Stimulated activated CD8-positive, alpha-beta memory T cell treated with anti-CD3 and anti-CD28 coated beads, Interleukin-7, amount 100 ng/mL, for 24 hours (primary cell): ENCODE data around the gene ACTRT2.

Source experiments
- DNase-seq: peaks from one replicate; pipeline ENCODE4 v3.0.0-alpha.2; 2020; ENCODE audit warnings: low read depth

Gene ACTRT2

DNA sequence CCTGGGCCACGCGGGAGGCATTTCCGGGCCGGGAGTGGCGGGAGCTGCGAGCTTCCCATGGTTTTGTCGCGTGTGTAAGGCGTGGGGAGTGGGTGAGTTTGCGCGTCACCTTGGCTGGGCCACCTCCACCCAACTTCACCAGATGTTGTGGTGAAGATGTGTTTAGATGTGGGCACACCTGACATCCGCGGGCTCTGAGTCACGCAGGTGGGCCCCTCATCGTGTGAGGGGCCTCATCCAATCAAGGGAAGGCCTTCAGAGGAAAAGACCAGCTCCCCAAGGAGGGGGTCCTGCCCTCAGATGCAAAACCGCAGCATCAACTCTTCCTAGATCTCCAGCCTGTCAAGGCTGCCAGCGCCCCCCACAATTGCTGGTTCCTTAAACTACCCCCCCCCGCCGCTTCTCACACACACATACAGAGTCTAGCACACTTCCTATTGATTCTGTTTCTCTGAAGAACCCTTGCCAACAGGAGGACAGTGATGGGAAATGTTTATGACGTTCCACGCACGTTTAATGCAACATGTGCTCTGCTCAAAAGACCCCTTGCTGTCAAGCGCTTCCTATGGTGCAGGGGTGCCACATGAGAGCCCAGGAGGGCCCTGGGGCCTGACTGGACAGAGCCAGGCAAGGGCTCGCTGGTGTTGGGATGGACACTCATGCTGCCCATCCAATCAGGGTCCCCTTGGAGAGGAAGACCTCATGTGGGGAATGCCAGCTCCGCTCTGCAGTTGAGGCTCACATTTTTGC is 11.9 kb downstream of the ACTRT2 start:
- DNase-seq = no peak

DNA sequence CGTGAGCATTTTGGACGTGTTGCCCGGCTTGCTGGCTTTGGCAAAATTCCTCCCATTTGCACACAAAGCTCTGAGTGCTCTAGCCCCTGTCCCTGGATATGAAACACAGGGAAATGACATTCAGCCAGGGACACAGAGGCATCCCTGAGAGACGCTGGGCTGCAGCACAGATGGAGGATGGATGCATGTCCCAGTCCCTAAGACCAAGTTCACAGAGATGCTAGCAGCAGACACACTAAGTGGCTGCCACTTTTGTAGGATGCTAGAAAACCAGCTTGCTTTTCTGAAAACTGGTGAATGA is 12.5 kb downstream of the ACTRT2 start:
- DNase-seq = no peak

DNA sequence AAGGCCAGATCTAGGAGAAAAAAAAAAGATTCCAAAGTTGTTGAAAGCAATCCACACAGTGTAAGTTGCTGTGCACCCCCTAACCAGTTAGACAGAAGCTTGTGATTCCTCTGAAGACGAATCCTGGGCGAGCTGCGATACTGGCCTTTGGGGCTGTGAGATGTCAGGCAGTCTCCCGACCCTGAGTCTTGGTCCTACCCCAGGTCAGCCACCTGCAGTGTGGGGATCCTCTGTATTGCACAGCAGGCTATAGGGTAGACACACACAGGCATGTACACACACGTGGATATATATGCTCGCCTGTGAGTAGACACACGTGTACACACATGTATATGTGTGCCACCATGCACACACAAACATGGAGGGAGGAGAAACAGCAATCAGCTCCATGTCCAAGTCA is 12.9 kb downstream of the ACTRT2 start:
- DNase-seq = no peak

DNA sequence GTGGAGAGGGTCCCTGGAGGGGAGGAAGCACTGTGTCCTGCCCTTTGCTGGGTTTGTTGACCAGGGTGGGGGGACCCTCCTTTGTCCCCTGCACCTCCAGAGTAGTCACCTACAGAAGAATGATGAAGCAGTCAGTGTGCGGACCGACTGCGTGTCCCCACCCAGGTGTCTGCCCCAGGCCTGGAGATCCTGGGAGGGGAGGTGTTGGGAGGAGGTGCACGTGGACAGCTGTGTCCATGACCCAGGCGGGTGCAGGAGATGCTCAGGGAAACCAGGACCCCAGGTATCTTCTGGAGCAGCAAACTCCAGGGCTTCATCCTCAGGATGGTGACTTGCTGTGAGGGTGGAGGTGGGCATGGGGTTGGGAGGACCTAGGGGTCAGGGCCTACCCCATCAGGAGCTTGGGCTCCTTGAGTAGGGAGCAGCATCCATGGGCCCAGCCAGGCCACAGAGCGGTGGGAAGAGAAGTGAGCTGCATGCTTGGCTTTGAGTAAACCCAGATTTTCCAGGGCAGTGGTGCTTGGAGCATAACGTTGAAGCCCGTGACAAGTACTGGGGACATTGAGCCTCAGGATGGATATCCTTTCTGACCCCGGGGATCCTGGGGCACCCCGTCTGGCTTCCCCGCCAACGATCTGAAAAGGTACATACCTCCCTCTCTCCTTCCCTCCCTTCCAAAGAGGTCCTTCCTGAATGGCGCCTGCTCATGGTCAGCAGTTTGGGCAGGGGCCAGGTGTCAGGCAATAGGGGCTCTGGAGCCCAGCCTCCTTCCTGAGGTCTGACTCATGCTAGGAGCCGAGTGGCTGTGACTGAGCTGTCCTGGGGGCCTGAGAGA is 13.7 kb downstream of the ACTRT2 start:
- no peak for DNase-seq

DNA sequence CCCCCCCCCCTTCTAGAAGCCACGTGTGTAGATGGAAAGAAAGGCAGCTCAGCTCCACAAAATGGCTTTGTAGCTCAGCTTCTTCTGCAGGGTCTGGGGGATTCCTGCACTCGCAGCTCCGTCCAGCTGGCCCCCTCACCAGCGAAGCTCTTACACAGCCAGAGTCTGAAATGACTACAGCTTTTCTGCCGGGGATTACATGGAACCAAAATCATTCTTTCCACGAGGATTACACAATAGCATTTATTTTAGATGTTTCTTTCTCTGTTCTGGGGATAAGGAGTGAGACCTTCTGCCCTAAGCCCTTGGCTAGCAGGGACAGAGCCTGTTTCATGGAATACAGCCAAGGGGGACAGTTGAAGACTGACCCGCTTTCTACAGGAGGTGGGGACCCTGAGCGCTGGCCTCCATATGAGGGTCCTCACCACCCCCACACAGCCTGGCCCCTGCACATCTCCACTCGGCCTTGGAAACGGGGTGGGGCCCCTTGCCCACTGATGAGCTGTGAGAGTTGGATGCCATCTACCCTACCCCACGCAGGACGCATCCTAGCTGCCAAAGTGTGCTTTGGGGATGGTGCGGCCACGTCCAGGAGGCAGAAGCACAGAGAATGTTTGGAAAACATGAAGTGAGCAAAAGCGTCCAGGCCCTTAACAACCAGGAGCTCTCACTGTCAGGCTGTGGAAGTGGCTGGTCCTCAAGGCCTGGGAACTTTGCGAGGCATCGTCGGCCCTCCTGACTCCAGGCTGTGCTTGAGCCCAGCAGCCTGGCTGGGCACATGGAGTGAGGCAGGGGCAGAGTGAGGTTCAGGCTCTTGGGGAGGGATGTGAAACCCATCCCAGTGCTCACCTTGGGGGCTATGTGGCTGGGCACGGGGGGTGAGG is 14.5 kb downstream of the ACTRT2 start:
- DNase-seq = no peak

DNA sequence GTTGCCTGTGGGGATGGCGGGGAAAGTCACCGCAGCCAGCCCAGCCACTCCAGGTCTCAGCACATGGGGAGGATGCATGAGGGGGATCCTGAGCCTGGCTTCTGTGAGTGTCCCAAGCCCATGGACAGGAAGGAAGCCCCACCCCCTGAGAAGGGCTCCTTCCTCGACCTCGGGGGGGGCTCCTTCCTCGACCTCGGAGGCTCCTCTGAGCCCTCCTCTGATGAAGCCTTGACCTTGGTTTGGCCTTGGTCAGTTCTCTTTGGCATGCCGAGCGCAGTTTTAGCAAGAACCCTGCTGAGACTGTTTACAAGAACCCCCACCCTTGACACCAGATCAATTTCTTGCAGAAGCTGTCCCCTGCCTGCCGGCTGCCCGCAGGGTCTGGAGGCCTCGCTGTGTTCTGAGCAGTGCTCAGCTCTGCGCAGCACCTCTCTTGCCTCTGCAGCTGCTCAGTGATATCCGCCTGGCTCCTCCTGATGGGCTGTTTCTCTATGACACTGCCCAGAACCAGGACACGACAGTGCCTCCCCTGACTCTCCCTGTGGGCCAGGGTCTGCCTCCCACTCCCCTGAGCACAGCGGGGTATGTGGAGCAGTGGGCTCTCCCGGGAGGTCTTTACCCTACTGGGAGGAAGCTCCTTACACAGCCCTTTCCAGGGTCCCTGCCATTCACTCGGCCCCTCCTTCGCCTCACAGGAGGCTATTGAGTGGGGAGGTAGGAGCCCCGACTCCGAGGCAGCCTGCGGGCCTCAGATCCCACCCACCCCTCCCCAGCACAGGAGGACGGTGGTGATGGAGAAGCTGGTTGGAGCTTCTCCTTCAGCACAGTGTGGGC is 15.4 kb downstream of the ACTRT2 start:
- no peak for DNase-seq

DNA sequence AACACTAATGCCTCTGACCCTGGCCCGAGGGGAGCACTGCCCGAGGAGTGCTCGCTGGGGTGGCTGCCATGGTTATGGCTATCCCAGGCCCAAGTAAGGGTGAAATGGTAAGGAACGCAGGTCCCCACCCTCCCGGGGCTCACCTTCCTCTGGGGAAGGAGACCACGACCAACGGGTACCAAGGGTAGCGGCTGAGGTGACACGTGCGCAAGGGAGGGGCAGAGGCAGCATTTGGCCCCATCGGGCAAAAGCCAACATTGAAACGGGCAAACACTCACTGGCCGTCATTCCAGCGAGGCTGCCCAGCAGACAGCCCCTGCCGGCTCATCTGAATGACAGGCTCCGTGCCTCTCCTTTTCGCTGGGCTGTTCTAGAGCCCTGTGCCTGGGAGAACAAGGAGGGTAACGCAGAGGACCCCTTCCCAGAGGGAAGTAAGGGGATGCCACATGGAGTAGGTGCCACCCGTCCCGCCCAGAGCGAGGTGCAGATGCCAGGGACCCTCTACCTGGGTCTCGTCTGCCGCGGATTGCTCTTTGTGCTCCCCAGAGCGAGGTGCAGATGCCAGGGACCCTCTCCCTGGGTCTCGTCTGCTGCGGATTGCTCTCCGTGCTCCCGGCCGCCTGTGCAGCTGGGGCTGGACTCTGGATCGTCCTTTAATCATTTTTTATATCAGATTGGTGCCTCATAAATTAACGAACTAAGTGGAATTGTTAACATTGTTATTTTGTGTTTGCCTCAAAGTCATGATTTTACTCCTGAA is 16.2 kb downstream of the ACTRT2 start:
- DNase-seq = no peak

DNA sequence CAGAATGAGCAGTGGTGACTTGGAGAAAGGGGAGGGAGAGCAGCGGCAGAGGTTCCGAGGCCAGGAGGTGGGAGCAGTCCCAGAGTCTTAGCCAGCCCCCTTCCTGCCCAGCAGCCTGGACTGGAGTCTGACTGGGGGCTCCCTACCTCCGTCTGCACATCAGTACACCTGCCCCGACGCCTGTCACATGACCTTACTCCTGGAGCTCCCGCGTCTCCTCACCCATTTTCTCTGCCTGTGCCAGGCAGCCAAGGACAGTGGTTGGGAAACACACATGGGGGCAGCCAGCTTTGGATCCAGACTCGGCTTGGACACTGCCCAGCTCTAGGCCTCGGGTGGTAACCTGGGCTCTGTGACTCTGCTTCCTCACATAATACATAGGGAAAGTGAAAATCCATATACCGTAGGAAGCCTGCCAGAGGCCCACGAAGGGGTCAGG is 16.9 kb downstream of the ACTRT2 start:
- DNase-seq = no peak

DNA sequence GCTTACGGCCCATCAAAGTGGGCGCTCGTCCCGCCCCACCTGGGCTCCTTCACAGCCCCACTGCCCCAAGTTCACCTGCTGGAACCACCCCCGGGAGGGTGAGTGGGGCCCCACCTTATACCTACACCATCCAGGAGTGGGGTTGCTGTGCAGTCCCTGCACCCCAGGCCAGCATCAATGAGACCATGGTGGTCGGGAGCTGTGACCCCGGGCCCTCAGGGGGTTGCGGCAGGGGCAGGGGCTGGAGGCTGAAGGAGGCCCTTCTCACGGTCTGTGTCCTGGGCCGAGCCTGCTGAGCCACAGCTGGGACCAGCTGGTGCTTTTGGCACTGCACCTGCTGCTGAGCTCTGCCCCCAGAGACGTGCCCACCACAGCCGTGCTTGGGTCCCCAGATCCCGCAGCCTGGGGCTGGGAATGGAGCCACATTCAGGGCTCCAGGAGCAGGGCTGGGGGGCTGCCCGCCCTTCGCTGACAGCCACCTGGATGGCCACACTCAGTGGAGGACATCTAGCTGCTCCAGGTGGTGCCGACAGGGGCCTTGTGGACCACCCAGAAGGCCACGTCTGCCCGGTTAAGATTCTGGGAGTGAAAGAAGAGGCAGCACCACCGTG is 17.4 kb downstream of the ACTRT2 start:
- no peak for DNase-seq

DNA sequence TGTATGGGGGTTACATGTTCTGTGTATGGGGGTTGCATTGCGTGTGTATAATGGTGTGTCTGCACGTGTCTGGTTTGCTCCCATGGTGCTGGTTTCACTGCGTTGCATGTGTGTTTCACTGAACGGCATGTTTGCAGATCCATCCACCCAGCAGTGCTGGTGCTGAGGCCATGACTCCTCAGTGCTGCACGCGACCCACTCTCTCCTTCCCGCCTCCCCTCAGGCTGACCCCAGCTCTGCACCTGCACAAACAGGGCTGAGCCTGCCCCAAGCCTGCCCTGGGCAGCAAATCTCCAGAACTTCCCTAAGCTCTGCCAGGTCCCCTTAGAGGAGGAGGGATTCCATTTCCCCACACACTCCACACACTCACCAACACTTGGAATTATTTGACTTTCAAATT is 18.7 kb downstream of the ACTRT2 start:
- DNase-seq = no peak

DNA sequence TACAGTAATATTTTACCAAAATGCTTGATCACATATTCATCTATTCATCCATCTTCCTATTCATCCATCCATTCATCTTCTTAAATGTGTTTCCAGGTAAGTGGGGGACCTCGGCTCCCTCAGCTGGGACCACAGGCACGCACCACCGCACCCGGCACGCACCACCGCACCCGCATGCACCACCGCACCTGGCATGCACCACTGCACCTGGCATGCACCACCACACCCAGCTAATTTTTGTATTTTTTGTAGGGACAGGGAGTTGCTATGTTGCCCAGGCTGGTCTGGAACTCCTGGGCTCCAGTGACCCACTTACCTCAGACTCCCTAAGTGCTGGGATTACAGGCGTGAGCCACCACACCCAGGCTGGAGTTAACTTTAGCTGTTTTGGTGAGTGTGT is 21.2 kb downstream of the ACTRT2 start:
- no peak for DNase-seq

DNA sequence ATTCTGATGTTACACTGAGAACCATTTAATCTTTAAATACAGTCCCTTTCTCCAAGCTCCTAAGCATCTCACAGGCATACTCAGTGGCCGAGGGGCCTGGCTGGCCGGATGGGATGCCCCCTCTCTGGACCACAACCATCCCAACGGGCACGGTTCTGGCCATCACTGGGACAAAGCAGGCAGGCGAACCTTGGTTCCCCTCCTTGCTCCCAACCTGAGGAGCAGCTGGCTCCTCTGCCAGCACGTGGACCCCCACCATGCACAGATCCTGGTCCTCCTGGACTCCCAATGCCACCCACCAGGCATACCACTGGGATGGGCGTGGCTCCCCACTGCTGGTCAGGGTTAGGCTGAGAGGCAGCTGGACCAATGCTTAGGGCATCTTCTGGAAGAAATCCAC is 27.9 kb downstream of the ACTRT2 start:
- no peak for DNase-seq

DNA sequence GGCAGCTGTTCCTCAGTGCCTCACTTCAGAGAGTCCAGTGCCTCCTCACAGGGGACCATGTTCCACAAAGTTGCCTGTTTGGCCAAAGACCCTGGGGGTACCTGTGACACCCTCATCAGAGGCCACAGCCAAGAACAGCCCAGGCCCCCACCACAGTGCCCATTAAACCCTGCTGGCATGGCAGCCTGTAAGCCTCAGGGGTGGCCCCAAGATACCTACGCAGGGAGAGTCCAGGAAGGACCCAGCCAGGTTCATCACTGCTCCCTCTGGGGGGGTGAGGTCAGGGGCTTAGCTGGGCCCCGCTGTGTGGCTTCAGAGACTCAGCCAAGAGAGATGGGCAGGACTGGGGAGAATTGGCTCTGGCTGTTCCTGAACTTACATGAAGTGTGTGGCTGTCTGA is 28.6 kb downstream of the ACTRT2 start:
- no peak for DNase-seq

DNA sequence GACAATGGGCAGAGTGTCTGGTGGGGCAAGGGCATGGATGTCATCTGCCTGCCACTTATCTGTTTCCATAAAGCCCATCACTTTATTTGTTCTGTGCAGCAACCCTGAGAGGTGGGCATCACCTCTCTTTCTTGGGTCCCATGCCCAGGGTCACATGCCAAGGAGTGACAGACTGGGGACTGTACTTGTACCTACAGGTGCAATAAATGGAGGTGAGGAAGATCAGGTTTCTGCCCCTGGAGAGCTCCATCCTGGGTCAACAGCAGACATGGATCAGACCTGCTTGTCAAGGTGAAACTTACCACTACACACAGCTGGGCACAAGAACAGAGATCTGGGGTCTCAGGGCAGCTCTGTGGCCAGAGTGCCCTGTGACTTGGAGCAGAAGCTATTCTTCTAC is 29.3 kb downstream of the ACTRT2 start:
- no peak for DNase-seq

DNA sequence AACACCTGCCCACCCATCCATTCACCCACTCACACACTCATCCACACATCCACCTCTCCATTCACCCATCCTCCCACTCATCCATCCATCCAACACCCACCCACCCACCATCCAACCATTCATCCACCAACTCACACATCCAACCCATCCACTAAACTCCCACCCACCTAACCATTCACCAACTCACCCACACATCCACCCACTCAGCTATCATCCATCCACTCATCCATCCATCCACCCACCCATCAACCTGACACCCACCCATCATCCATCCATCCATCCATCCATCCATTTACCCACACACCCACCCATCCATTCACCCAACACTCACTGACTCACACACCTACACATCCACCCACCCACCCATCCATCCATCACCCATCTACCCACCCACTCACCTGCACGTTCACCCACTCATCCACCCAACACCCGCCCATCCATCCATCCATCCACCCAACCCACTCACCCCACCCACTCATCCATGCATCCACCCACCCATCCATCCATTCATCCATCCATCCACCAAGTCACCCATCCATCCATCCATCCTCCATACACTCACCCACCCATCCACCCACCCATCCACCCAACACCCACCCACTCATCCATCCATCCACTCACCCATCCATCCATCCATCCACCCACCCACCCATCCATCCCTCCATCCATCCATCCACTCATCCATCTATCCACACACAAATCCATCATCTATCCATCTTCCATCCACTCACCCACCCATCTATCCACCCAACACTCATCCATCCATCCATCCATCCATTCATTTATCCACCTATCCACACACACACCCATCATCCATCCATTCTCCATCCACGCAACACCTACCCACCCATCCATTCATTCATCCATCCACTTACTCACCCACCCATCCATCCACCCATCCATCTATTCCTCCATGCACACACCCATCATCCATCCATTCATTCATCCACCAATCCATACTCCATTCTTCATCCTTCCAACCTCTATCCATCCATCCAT is 30.3 kb downstream of the ACTRT2 start:
- no peak for DNase-seq

DNA sequence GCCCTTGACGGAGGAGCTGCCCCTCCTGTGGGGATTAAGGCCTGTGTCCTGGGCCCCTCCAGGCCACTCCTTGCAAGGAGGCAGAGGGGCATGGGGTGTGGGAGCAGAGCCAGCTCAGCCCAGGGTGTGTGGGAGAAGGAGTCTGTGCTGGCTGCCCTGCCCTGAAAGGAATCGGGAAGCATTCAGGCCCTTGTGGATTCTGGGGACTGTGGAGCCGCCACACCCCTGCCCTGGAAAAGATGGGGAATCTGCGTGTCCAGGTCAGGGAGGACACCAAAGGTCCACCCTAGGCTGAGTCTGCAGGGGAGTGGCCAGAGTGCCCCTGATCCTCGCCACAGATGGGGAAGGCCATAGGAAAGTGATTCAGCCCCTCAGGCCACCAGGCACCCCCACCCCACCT is 31.2 kb downstream of the ACTRT2 start:
- no peak for DNase-seq

DNA sequence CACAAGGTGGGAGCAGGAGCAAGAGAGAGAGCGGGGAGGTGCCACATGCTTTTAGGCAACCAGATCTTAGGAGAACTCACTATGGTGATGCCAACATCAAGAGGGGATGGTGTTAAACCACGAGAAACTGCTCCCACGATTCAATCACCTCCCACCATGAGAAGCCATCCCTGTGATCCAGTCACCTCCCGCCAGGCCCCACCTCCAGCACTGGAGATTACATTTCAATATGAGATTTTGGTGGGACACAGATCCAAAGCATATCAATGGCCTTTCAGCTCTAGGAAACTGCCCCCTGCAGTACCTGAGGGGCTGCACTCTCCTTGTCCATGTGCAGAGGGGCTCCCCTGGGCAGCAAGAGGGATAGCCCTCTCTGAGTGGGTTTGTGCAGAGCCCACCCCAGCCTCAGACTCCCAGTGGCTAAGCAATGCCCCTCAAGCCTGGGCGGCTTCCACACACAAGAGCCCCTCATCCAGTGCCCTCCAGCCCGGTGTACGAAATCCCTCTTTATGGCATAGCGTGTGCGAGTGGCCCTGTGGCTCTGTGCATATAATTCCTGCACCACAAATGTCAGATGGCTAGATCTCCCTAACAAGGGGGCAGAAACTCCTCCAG is 32.2 kb downstream of the ACTRT2 start:
- no peak for DNase-seq

DNA sequence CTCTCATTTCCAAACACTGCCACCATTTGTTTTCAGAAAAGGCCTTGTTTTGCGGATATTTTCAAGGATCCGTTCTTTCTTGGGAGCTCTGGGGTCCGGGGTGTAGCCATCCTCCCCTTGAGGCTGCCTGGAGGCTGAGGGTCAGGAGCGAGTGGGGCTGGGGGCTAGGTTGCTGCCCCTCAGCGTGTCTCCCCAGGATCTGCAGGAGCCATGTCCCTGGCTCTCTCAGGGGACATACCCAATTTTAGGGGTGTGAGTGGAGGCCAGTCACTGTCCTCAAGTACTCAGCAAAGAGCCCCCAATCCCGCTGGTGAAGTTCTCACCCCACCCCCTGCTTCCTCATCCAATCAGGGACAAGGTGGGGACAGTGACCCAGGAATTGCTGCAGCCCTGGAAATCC is 32.7 kb downstream of the ACTRT2 start:
- DNase-seq = no peak

DNA sequence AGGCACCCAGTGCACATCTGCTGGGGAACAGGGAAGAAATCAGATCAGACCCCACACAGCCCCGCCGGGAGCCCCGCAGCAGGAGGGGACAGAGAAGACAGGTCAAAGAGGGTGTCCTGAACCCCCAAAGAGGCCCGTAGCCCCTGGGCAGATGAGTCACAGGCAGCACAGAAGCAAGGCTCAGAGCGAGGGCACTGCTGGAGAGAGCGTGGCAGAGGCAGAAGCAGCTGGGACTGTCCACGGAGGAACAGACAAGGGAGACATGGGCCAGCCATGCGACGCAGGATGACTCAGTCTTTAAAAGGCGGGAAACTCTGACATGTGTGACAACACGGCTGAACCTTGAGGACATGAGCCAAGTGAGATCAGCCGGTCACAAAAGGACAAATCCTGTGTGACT is 33.2 kb downstream of the ACTRT2 start:
- no peak for DNase-seq
